Keratinocyte (primary cell): ENCODE data around the gene ST8SIA4. TPM values are rescaled to one million over a fixed set of nuclear protein-coding genes. Genes with fewer than 3 reads are reported as not detected.

Experiments
- DNase-seq: peaks from one replicate; pipeline ENCODE4 v3.0.0-alpha.2; 2011; ENCODE audit warnings: low read depth, missing footprints, low spot score
- FAIRE-seq: peaks from 2 replicates; lab custom pipeline; 2011; peaks lifted over from hg19 to GRCh38; lab: Jason Lieb, UNC
- H2AFZ ChIP-seq: 2 replicates; pipeline ENCODE4 v1.6.0; 2012; ENCODE audit warnings: low read length, control low read depth, inconsistent platforms; ENCODE audit not compliant: control insufficient read depth
- H3K27ac ChIP-seq: 2 replicates; pipeline ENCODE4 v1.5.1; 2011; ENCODE audit warnings: low read length; ENCODE audit not compliant: control insufficient read depth, insufficient read depth
- H3K27me3 ChIP-seq: 3 replicates; pipeline ENCODE4 v1.6.0; 2011; ENCODE audit warnings: low read length; ENCODE audit not compliant: control insufficient read depth, insufficient read depth; ENCODE audit errors: extremely low read depth
- H3K36me3 ChIP-seq, 2 experiments: 2 replicates in 1 of 2; 3 replicates in 1 of 2; pipeline ENCODE4 v1.5.1; 2011; ENCODE audit warnings: low read length in 2 of 2, mild to moderate bottlenecking in 1 of 2; ENCODE audit not compliant: control insufficient read depth in 2 of 2, insufficient read depth in 2 of 2; ENCODE audit errors: extremely low read depth in 1 of 2
- H3K4me1 ChIP-seq: 3 replicates; pipeline ENCODE4 v1.5.1; 2011; ENCODE audit warnings: low read length; ENCODE audit not compliant: control insufficient read depth, insufficient read depth; ENCODE audit errors: extremely low read depth
- H3K4me2 ChIP-seq: 3 replicates; pipeline ENCODE4 v1.6.0; 2011; ENCODE audit warnings: low read depth, low read length; ENCODE audit not compliant: control insufficient read depth, insufficient read depth; ENCODE audit errors: extremely low read depth
- H3K4me3 ChIP-seq, 3 experiments: fragments of 200-600 bp in 1 of 3; sonication (generic) in 1 of 3; 2 replicates in 2 of 3; 3 replicates in 1 of 3; pipeline ENCODE4 v1.5.1; 2011 to 2016; ENCODE audit warnings: low read length in 3 of 3, mild to moderate bottlenecking in 3 of 3, control low read depth in 2 of 3, inconsistent platforms in 1 of 3, low read depth in 1 of 3, mixed read lengths in 1 of 3, mixed run types in 1 of 3, moderate library complexity in 1 of 3; ENCODE audit not compliant: control insufficient read depth in 2 of 3, insufficient read depth in 2 of 3; ENCODE audit errors: extremely low read depth in 1 of 3
- H3K79me2 ChIP-seq: 2 replicates; pipeline ENCODE4 v1.6.0; 2012; ENCODE audit warnings: low read length; ENCODE audit not compliant: control insufficient read depth, insufficient read depth
- H3K9ac ChIP-seq: 3 replicates; pipeline ENCODE4 v1.6.0; 2011; ENCODE audit warnings: low read length; ENCODE audit not compliant: control insufficient read depth, insufficient read depth; ENCODE audit errors: extremely low read depth
- H3K9me1 ChIP-seq: 3 replicates; pipeline ENCODE4 v1.6.0; 2011; ENCODE audit warnings: low read length; ENCODE audit not compliant: control insufficient read depth, insufficient read depth; ENCODE audit errors: extremely low read depth
- H3K9me3 ChIP-seq: 2 replicates; pipeline ENCODE4 v1.5.1; 2012; ENCODE audit warnings: low read depth, low read length; ENCODE audit not compliant: control insufficient read depth
- H4K20me1 ChIP-seq: 3 replicates; pipeline ENCODE4 v1.6.0; 2011; ENCODE audit warnings: low read length; ENCODE audit not compliant: control insufficient read depth, insufficient read depth; ENCODE audit errors: extremely low read depth
- CTCF ChIP-seq, 3 experiments: IDR thresholded peaks in 1 of 3; conservative IDR thresholded peaks in 1 of 3; optimal IDR thresholded peaks in 1 of 3; 2 replicates in 2 of 3; 3 replicates in 1 of 3; pipeline versions ENCODE3 to v1.5.1; 2011; ENCODE audit warnings: low read length in 3 of 3, mild to moderate bottlenecking in 3 of 3, moderate library complexity in 2 of 3, control low read depth in 1 of 3, inconsistent platforms in 1 of 3; ENCODE audit not compliant: insufficient read depth in 2 of 3; ENCODE audit errors: extremely low read depth in 1 of 3
- EZH2 ChIP-seq: IDR thresholded peaks from one replicate; pipeline ENCODE4 v1.6.1; 2012; ENCODE audit warnings: inconsistent platforms, mild to moderate bottlenecking, low read length, moderate library complexity
- dilution Hi-C: fragments of 300-500 bp; cut with MboI; formaldehyde crosslinking; loops from one replicate; pipeline ENCODE4 v1.7.0; 2020; ENCODE audit warnings: low sequenced_read_pairs; ENCODE audit not compliant: extremely low pct_ligation_motif_present
- polyA plus RNA-seq, 5 experiments: library from polyadenylated mRNA; depleted of rRNA in 3 of 5; stranded (reverse) in 3 of 5; stranded (forward) in 1 of 5; unstranded in 1 of 5; fragments of >200 nt; gene quantifications; 1 replicate in 1 of 5; 2 replicates in 3 of 5; 3 replicates in 1 of 5; pipeline versions ENCODE4 v1.2.1 to v1.2.3, GENCODE V29; 2011 to 2012; ENCODE audit warnings: missing spikeins in 2 of 5, low read depth in 1 of 5, low replicate concordance in 1 of 5

Gene ST8SIA4
- polyA plus RNA-seq, 1 donor (not counting 4 experiments of a cell fraction or from before 2014, with no cell fraction given) = 0.43 TPM

DNA sequence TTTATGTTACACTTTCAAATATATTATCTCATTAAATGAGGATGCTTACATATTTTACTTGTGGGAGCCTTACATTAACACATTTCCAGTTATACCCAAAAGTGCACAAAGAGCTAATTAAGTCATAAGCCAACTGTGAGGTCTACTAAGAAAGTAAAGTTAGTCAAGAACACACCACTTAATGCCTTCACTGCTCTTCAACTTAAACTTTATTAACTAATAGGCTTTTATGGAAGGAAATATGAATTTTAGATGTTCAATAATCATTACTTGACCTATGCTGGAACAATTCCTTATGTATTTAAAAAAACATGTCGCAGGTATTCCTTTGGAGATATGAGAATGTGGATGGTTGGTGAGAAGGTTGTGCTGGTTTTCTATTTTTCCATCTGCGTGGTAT is 3.4 kb downstream of the ST8SIA4 start:
- Histone ChIP-seq H3K36me3 (no peaks in the 10 kb centered on the region), H3K9me1 (no peaks in the 10 kb centered on the region), H3K27ac (no peak overlapping the region), H3K4me2 (peak overlapping the region; percentile 94), H4K20me1 (no peaks in the 10 kb centered on the region), H2AFZ (no peak overlapping the region), H3K9me3 (no peaks in the 10 kb centered on the region), H3K9ac (no peak overlapping the region), H3K4me3 (no peak overlapping the region), H3K4me1 (peaks cover 18% of the 10 kb centered on the region), H3K79me2 (no peaks in the 10 kb centered on the region), H3K27me3 (peaks cover 6% of the 10 kb centered on the region)
- TF ChIP-seq EZH2 = no peak
- TF ChIP-seq CTCF (optimal IDR thresholded peaks at IDR 0.05 in 1 of 3, IDR thresholded peaks at IDR 0.05 in 1 of 3, conservative IDR thresholded peaks at IDR 0.05 in 1 of 3; ENCODE audit: extremely low read depth in 1 of 3, insufficient read depth in 2 of 3, low read length in 3 of 3) = no peak
- dilution Hi-C loops = no loop called here
- DNase-seq = no peak
- FAIRE-seq = no peak

- H3K4me2 ChIP-seq = no peak overlapping the region
- DNase-seq (no peak), FAIRE-seq (no peak)
- no peaks in the 10 kb centered on the region for H3K79me2 ChIP-seq
- H3K36me3 ChIP-seq = no peaks in the 10 kb centered on the region
- H3K9ac ChIP-seq = no peak overlapping the region
- no peaks in the 10 kb centered on the region for H3K27me3 ChIP-seq
- TF ChIP-seq EZH2 (no peak), CTCF (optimal IDR thresholded peaks at IDR 0.05 in 1 of 3, IDR thresholded peaks at IDR 0.05 in 1 of 3, conservative IDR thresholded peaks at IDR 0.05 in 1 of 3; ENCODE audit: extremely low read depth in 1 of 3, insufficient read depth in 2 of 3, low read length in 3 of 3) (no peak)
- dilution Hi-C loops = no loop called here
- H3K27ac ChIP-seq = no peak overlapping the region
- H3K4me1 ChIP-seq = peaks cover 18% of the 10 kb centered on the region
- no peaks in the 10 kb centered on the region for H3K9me3 ChIP-seq
- no peaks in the 10 kb centered on the region for H3K9me1 ChIP-seq
- no peak overlapping the region for H2AFZ ChIP-seq
- H3K4me3 ChIP-seq = no peak overlapping the region
- H4K20me1 ChIP-seq = no peaks in the 10 kb centered on the region
Measured at GRCh38 chr5:100898504-100899346, 4.4 kb downstream of the ST8SIA4 start.
